GM19043 (cell line): ENCODE measurements around the gene HAND1.

Experiments
- ATAC-seq: cut with Tn5 transposase; IDR thresholded peaks from one replicate; pipeline ENCODE4 v1.9.1; 2021; ENCODE audit warnings: low read depth; ENCODE audit not compliant: unreplicated experiment

The HAND1 gene

DNA sequence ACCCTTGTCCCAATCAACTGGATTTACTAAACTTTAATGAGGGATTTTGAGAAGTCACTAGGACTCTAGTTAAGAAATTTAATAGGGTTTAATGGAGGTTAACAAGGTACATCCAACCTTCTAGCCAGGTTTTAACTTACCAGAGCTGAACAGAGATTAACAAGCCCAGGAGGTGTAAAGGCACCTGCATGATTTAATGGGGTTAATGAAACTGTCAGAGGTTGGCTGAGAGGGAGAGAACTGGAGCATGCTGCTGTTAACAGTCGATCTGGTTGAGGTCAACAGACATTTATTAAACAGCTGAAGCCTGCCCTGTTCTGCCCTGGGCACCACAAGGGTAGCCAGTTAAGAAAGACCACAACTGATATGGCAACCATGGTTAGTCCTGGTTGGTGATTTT lies 13.6 kb downstream of the HAND1 start:
- no peak for ATAC-seq

DNA sequence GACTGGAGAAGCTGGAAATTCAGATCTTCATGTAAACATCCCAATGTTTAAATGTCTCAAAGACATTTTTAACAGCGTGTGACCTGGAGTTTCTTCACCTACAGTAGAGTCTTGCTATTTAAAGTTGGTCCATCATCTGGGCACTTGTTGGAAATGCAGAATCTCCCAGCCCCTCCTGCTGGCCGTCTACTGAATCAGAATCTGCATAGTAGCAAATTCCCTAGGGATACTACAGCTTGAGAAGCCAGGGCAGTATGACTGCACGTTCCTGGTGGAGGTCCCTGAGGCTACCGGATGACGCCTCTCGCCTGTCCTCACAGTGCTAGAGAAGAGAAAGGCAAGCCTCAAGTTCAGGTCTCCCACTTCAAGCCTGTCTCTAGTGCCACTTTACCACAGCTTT lies 16.5 kb downstream of the HAND1 start:
- no peak for ATAC-seq

DNA sequence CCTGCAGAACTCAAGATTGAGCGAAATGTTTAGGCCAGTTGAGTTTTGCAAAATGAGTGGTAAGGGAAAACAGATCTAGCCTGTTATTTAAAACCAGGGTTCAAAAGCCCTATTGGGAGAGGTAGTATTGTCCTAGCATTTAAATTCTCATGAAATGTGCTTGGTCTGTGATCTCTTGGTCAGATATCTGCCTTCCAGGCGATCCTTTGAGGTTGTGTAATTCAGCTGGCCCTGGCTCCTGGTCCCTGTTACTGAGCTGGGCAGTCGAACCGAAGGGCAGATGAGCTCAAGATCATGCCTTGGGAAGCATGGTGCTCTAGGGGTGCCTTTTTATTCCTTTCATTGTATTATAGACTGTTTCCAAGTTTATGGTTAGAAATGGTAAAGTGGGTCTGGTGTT lies 17.9 kb downstream of the HAND1 start:
- no peak for ATAC-seq

DNA sequence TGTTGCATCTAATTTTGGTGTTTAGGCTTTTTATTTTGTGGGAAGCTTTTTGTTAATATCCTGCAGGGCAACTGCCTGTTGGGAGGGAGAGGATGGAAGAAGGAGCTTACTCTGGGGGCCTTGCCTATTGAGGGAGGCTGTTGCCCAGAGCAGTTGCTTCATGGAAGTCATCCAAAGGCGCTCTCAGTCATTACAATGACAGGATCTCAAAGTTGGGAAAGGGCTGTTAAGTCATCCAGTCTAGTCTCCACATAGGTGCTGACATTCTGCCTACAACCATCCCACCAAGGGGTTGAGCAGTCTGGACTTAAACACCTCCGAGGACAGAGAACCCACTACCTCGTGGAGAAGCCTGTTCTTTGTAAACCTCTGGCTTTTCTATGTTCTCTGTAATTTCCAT lies 19.0 kb downstream of the HAND1 start:
- ATAC-seq, result no peak

DNA sequence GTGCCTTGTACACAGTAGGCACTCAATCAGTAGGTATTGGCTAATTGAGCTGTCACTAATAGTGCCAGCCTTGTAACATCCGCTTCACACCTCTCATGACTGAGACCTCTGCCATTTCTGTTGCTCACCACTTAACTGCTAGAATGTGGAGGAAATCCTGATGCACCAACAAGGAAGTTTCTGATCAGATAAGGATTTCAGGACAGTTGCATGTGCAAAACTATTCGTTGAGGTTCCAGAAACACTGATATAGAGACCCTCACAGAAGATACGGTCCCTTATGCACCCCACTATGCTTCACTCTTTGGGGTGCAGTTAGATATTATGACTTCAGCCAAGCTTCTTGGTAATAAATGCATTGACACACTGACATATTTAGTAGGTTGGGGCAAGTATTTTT lies 21.5 kb downstream of the HAND1 start:
- ATAC-seq, result no peak

DNA sequence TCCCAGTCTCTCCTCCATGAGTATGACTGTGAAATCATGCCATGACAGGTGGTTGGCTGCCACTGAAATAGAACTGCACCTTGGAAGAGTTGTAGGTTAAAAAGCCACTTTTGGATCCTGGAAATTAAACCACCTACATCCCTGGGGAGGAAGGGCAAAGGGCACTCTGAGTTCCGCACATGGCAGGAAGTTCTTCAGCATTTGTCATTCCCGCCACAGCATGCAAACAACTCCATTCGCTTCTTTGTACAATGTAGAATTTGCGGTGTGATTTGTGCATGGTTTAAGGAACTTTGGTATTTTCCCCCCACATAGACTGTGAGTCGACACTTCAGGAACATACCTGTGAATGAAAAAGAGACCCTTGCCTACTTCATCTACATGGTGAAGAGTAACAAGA lies 22.4 kb downstream of the HAND1 start:
- no peak for ATAC-seq

DNA sequence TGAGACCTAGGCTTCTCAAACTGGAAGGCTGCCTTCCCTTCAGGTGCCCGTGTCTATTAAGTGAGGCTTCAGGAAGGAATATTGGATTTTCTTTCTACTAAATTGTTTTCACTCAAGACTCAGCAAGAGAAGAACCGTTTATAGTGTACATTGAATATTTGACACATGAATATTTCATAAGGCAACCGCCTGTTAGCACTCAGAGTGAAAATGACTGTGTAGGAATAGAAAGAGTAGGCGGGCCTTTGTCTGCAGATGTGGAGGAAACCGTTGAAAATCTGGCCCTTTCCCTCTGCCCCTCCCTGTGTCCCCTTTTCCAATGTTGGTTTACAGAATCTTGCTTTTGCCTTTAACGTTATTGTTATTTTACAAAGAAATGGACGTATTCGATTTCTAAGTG lies 26.1 kb downstream of the HAND1 start:
- ATAC-seq, result no peak

DNA sequence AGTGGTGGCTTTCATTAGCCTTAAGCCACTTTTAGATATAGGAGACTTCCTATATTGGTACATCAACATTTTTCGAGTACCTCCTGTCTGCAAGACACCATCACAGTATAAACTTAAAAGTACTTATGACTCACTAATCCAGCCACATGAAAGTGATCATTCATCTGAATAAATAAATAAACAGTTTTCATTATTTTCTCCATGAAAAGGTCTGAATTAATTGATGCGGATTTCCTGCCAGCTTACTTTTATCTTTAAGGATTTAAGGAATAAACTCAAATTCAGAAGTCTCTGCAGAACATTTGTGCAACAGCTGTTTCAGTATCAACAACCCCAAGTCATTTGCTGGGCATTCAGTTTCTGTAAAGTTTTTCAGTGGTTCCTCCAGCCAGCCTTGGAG lies 28.2 kb downstream of the HAND1 start:
- no peak for ATAC-seq

DNA sequence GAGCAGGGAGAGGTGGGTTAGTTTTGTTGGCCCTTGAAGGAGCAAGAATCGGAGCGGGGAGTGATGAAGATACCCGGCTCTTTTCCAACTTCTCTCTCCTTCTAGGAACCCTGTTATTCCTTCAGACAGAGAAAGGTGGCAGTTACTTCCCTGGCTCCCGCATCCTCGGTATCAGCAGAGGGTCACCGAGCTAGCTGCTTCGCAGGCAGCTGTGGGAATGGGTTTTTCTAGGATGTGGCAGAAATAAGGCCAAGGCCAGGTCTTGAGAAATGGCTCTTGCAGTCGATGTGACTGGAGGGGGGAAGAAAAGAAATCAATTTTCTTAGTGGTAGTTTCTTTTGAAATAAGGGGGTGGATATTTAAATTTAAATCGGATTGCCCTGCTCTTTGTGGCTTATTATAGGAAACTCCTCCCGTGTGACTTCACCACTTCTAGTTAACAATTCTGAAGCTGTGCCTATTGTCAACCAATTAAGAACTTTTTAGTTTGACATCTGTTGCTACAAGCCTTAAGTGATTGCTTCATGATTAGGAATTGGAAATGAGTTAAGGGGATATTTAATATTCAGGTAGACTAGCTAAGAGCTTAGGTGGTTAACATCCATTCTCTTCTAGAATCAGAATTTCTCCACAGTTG lies 30.8 kb downstream of the HAND1 start:
- ATAC-seq, result no peak

DNA sequence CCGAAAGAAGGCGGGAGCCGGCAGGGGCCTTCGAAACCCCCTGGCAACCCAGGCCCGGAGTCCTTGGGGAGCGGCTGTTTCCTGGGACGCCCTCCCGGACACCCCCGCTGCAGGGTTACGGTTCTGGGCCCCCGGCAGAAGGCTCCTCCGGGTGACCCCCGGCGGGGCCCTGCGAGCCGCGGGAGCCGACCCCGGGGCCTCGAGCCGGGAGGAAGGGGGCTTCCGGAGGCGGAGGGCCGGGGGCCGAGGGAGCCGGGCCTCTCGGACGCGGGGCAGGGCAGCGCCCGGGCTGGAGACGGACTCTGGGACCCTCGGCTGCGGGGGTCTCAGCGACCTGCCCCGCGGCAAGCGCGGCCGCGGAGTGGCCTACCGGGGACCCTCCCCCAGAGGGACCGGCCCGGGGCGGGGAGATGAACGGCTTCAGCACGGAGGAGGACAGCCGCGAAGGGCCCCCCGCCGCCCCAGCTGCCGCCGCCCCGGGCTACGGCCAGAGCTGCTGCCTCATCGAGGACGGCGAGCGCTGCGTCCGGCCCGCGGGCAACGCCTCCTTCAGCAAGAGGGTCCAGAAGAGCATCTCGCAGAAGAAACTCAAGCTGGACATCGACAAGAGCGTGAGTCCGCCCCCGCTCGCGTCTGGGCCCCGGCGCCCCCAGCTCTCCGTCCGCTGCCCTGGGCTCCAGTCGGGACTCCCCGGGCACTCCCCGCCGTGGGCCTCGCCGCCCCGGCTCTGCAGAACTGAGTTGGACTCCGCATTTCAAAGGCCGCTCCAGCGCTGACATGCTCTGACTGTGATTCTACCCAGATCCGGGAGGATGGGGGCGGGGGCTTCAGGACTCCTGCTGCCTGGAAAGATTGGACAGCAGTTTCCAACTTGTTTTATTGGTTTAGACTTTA lies 31.6 kb downstream of the HAND1 start:
- peak; percentile 16 for ATAC-seq

DNA sequence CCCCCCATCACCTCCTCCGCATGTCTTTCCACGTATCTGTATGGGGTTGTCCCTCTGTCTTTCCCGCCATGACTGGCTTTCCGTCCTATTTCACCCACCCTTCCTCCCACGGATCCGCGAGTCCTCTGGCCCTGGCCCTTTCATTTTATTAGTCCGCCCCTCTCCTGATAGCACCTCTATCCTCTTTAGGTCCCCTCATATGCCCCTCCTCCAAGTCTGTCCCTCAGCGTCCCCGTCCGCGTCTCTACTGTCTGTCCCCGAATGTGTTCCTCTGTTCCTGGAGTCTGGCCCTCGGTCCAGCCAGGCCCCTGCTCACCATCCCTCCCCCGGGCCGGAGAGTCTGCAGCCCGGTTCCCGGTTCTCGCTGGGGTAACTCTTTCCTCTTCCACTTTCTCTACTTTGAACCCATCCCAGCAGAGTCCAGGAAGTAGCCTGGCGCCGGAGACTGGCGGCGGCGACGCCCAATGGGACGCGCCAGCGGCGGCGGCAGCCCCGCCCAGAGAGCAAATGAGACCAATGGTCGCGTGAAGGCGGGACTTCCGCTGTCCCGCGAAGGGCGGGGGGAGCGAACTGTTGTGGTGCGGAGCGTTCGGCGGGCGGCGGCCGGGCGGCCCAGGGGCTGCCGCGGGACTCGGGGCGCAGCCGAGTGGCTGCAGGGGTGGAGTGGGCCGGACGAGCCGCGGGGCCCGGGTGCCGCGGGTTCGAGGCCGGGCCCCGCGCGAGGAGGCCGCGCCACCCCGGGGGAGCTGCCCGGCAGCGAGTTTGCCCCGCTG lies 32.4 kb downstream of the HAND1 start, which contains the start of gene SAP30L:
Gene SAP30L, plus strand, starts transcription at position 576 of the 773 bp plus-strand sequence. CDS start 608 bp downstream, outside the sequence.
- ATAC-seq, result peak; percentile 84

DNA sequence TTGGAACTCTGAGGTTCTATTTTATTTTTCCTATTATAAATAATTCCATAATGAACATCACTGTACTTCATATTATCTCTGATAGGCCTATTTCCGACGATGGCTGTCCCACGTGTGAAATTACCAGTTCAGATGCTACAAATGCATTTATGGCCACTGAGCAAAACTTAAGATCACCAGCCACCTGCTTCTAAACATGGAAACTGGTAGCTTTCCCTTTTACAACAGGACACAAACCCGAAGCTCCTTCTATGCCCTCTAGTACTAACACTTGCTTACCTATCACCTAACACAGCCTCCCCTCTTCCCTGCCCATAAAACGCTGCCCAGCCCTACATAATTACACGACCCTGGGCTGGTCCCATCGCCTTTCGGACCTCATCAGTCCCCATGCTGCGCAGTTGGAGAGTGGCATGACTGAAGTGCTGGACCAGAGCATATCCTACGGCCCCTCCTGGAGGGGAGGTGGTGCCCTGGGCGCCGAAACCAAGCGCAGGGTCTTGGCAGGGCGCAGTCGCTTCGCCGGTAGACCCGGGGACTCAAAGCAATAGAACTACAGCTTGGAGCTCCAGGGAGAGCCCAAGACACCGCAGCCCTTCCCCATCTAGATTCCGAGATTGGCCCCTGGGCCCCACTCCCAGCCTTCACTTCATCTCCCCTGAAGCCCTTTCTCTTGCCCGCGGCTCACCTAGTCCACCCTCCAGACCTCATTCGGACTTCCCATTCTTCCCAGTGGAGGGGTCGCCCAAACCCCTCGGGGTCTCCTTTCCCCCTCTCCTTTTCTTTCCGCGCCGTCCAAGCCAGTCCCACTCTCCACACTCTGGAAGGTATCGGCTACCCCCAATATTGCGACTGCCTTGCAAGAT lies 33.2 kb downstream of the HAND1 start:
- no peak for ATAC-seq

DNA sequence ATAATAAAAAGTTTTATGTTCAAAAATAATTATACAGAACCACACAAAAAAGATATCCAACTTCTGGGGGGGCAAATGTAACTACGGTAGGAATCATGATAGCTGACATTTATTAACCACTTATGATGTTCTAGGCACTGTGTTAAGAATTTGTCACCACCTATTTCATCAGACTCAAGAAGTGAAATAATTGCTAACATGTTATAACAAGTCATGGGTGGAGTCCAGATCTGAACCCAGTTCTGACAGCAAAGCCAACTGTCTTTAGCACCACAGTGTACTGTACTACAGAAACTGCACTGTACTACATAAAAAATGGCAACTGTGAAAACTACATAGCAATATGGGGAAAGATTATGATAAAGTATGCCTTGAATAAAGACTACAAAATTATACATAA lies 35.2 kb downstream of the HAND1 start:
- ATAC-seq, result no peak

DNA sequence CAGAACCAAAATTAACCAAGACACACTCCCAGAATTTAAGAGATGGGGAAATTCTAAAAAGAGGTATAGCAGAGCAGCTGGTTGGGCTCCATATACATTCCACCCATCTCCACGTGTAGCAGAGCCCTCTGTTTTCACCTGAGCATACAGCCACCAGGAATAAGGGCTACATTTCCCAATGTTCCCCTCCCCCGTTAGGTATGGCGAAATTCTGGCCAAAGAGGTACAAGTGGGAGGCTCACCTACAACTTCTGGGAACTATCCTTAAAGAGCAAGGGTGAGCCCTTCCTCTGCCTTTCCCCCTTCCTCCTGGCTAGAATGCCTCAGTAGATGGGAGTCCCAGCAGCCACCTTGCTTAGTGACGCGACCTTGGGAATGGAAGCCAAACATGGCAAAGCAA lies 37.5 kb downstream of the HAND1 start:
- ATAC-seq, result no peak

DNA sequence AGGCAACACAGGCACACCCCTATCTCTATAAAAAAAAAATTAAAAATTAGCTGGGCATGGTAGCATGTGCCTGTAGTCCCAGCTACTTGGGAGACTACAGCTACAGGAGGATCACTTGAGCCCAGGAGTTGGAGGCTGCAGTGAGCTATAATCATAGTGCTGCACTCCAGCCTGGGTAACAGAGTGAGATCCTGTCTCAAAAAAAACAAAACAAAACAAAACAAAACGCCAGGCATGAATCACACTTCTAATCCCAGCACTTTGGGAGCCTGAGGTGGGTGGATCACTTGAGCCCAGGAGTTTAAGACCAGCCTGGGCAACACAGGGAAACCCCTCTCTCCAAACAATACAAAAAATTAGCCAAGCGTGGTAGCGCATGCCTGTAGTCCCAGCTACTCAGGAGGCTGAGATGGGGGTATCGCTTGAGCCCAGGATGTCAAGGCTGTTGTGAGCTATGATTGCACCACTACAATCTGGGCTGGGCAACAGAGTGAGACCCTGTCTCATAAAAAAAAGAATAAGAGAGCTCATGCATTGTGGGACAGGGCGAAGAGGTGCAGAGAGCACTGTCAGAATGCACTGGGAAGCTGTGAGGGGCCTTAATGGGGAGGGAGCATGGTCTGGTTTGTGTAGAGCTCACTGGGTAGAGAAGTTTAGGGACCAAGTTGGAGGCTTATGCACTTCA lies 40.6 kb downstream of the HAND1 start:
- no peak for ATAC-seq

DNA sequence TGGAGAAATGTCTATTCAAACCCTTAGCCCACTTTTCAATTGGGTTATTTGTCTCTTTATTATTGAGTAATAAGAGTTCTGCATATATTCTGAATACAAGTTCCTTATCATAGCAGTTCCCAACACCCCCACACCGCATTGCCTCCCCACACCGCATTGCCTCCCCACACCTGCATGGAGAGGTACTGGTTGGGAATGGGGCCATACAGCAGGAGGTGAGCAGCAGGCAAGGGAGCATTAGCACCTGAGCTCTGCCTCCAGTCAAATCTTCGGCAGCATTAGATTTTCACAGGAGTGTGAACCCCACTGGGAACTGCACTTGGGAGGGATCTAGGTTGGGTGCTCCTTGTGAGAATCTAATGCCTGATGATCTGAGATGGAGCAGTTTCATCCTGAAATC lies 42.8 kb downstream of the HAND1 start:
- no peak for ATAC-seq

DNA sequence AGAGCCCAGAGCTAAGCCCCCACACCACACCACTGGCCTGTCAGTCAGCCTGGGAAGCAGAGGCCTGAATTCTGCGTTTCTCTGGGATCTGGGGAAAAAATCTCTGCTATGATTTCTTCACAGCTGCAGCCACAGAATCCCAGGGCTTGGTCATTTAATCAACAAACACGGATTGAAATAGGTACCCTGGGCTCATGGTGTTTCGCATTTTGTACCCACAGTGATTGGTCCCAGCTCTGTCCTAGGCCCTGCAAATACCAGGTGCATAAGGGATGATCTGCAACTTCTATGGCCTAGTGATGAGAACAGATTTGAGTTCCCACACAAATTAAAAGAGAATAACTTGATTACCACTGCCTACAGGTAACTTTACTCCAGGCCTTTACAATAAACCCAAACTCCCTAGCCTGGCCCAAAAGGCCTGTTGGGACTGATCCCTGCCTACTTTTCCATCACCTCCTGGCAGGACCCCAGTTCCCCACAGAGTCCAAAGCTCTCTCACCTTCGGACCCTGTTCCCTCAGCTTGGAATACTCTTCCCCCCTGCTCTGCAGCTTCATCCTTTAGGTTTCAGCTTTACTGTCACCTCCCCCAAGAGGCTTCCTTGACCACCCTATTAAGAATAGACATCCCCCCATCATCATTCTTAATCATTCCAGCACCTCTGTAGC lies 46.9 kb downstream of the HAND1 start:
- no peak for ATAC-seq

DNA sequence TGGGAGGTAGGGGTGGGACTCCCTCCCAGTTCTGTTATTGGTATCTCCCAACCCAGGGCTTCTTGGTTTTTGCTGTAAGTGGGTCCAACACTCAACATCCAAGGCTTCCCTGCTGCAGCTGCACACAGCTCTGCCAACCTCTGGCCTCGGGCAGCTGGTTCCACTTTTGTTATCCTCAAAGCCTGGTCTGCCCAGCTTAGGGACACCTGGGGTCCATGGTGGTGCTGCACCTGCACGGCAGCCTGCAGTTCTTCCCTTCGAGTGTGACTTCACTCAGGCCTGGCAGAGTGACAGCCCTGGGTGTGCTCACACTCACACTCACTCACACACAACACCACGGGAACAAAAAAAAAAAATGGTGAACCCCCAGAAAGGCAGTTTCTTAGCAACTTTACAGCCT lies 47.6 kb downstream of the HAND1 start:
- no peak for ATAC-seq

DNA sequence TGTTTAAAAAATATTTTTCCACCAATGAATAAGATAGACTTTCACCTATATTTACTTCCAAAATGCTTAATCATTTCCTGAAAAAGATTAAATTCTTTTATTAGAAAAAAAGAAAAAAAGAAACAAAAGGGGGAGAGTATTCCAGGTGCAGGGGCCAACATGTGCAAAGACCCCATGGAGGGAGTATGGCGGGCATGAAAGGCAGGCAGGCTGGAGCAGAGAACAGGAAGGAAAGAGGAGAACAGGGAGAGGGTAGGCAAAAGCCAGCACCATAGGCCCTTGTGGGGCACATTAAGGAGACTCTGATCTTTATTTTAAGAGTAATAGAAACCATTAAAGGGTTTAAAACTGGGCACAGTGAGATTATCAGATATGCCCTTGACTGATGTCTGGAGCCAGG lies 48.7 kb downstream of the HAND1 start:
- ATAC-seq, result no peak
